HepG2 (cell line): ENCODE measurements around the gene HSPA1L. TPM values are rescaled to one million over a fixed set of nuclear protein-coding genes. Genes with fewer than 3 reads are reported as not detected.

Experiments used
- AGO1 ChIP-seq: fragments of 200-400 bp; formaldehyde crosslinking; IDR thresholded peaks from 2 replicates; pipeline ENCODE4 v1.6.1; 2017; ENCODE audit warnings: mild to moderate bottlenecking, low read depth, low read length, moderate library complexity; ENCODE audit not compliant: poor library complexity, severe bottlenecking
- ATF2 ChIP-seq: sonication (generic); formaldehyde crosslinking; IDR thresholded peaks from 2 replicates; pipeline ENCODE4 v1.4.0; 2020; ENCODE audit warnings: missing genetic modification reagents
- HNF1A ChIP-seq, 2 experiments: sonication (generic) in 1 of 2; formaldehyde crosslinking in 1 of 2; IDR thresholded peaks; 2 replicates each; pipeline versions ENCODE4 v1.4.0 to v1.6.1; 2016 to 2020; ENCODE audit warnings: borderline replicate concordance in 1 of 2, low read depth in 1 of 2, mild to moderate bottlenecking in 1 of 2, missing genetic modification reagents in 1 of 2
- MAFG ChIP-seq: sonication (generic); formaldehyde crosslinking; IDR thresholded peaks from 2 replicates; pipeline ENCODE4 v1.5.1; 2020; ENCODE audit warnings: mild to moderate bottlenecking, missing genetic modification reagents
- MEIS1 ChIP-seq: sonication (generic); formaldehyde crosslinking; IDR thresholded peaks from 2 replicates; pipeline ENCODE4 v1.9.0; 2021; ENCODE audit warnings: mild to moderate bottlenecking, missing genetic modification reagents, moderate library complexity, borderline replicate concordance
- MTF2 ChIP-seq: sonication (generic); formaldehyde crosslinking; IDR thresholded peaks from 2 replicates; pipeline ENCODE4 v1.5.0; 2020; ENCODE audit warnings: missing genetic modification reagents, borderline replicate concordance
- MYNN ChIP-seq: sonication (generic); formaldehyde crosslinking; IDR thresholded peaks from 2 replicates; pipeline ENCODE4 v1.4.0; 2020; ENCODE audit warnings: mild to moderate bottlenecking, low read depth, missing genetic modification reagents
- NFKB2 ChIP-seq: sonication (generic); formaldehyde crosslinking; IDR thresholded peaks from 2 replicates; pipeline ENCODE4 v1.4.0; 2020; ENCODE audit warnings: missing genetic modification reagents, borderline replicate concordance
- NFRKB ChIP-seq: fragments of 450-650 bp; IDR thresholded peaks from 2 replicates; pipeline ENCODE4 v1.6.1; 2017
- PHB2 ChIP-seq: fragments of 450-650 bp; IDR thresholded peaks from 2 replicates; pipeline ENCODE4 v1.6.1; 2018; ENCODE audit not compliant: partially characterized antibody
- POLR2A ChIP-seq, 2 experiments: IDR thresholded peaks; 2 replicates each; pipeline ENCODE4 v1.6.1; 2011; ENCODE audit warnings: low read depth in 2 of 2, low read length in 2 of 2, mild to moderate bottlenecking in 1 of 2, moderate library complexity in 1 of 2; ENCODE audit not compliant: insufficient read depth in 1 of 2
- SP5 ChIP-seq: IDR thresholded peaks from 2 replicates; pipeline ENCODE4 v1.6.1; 2016; ENCODE audit warnings: low read depth, borderline replicate concordance
- ZC3H13 ChIP-seq: sonication (generic); formaldehyde crosslinking; IDR thresholded peaks from 2 replicates; pipeline ENCODE4 v1.8.1; 2023; ENCODE audit warnings: mild to moderate bottlenecking, missing genetic modification reagents, moderate library complexity
- ZKSCAN1 ChIP-seq: fragments of 150-350 bp; IDR thresholded peaks from 2 replicates; pipeline ENCODE4 v1.6.1; 2014; ENCODE audit warnings: low read length
- ZNF121 ChIP-seq: sonication (generic); formaldehyde crosslinking; IDR thresholded peaks from 2 replicates; pipeline ENCODE4 v1.5.0; 2020; ENCODE audit warnings: mild to moderate bottlenecking, missing genetic modification reagents
- ZNF3 ChIP-seq: IDR thresholded peaks from 2 replicates; pipeline ENCODE4 v1.7.0; 2017; ENCODE audit warnings: inconsistent platforms
- ZNF383 ChIP-seq: sonication (generic); formaldehyde crosslinking; IDR thresholded peaks from 2 replicates; pipeline ENCODE4 v1.4.0; 2020; ENCODE audit warnings: missing genetic modification reagents, mild to moderate bottlenecking, borderline replicate concordance
- ZNF512 ChIP-seq: sonication (generic); formaldehyde crosslinking; IDR thresholded peaks from 2 replicates; pipeline ENCODE4 v1.4.0; 2020; ENCODE audit warnings: mild to moderate bottlenecking, missing genetic modification reagents
- ZNF652 ChIP-seq: IDR thresholded peaks from 2 replicates; pipeline ENCODE4 v1.6.1; 2016; ENCODE audit warnings: low read depth, borderline replicate concordance
- polyA plus RNA-seq, 8 experiments: library from polyadenylated mRNA; depleted of rRNA in 3 of 8; stranded (reverse) in 7 of 8; unstranded in 1 of 8; fragments of >200 nt; fragmentation: Illumina TruSeq in 4 of 8; extraction: Trizol in 4 of 8; gene quantifications; 2 replicates each; pipeline versions ENCODE4 v1.2.1 to v1.2.3, GENCODE V29; 2011 to 2016; ENCODE audit warnings: low read depth in 4 of 8, missing spikeins in 1 of 8, mixed read lengths in 1 of 8; ENCODE audit not compliant: insufficient read depth in 1 of 8
- total RNA-seq, 5 experiments: library from RNA; depleted of rRNA; stranded (reverse); fragments of >200 nt; fragmentation: Illumina TruSeq; extraction: Trizol; gene quantifications; 2 replicates each; pipeline ENCODE4 v1.2.3, GENCODE V29; 2016; ENCODE audit warnings: low read depth in 1 of 5
- TF ChIP-seq, protein P1 (sequence below): sonication (generic); formaldehyde crosslinking; IDR thresholded peaks from 2 replicates; pipeline ENCODE4 v1.5.0; 2020; ENCODE audit warnings: mild to moderate bottlenecking, low read depth, missing genetic modification reagents, borderline replicate concordance
- TF ChIP-seq, protein P2 (sequence below): sonication (generic); formaldehyde crosslinking; IDR thresholded peaks from 2 replicates; pipeline ENCODE4 v1.4.0; 2020; ENCODE audit warnings: missing genetic modification reagents, borderline replicate concordance

HSPA1L gene
- total and polyA plus RNA-seq, 2 of the 13 experiments (the other 11 are each of a cell fraction or from before 2014, with no cell fraction given): 0.55 to 1.0 TPM

DNA sequence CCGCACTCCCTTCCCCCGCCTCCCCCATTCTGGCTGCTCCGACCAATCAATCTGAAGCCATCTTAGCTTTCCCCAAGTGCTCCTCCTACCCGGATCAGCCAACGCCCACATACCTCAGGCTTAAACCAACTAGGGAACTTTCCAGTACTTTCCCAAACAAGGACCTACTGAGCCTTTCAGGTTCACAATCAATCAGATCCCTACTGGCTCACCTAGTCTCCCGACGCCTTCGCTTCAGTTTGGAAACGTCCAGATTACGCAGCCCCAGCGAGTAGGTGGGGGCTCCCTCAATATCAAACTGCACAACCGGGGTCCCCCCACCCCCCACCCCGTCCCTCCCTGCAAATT is 432 bp downstream of the HSPA1L start (continued):
- TF ChIP-seq, protein P1, sequence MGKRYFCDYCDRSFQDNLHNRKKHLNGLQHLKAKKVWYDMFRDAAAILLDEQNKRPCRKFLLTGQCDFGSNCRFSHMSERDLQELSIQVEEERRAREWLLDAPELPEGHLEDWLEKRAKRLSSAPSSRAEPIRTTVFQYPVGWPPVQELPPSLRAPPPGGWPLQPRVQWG (CRISPR knock-in tag): no peak
- TF ChIP-seq MEIS1 (CRISPR knock-in tag) (no peak), ZNF652 (no peak), NFKB2 (CRISPR knock-in tag) (no peak), SP5 (CRISPR knock-in tag) (peak; percentile 81), ZC3H13 (CRISPR knock-in tag) (no peak), ATF2 (CRISPR knock-in tag) (no peak), ZNF512 (no peak), ZNF383 (CRISPR knock-in tag) (no peak), ZNF121 (CRISPR knock-in tag) (no peak), NFRKB (no peak), PHB2 (no peak), POLR2A (IDR thresholded peaks at IDR 0.05; ENCODE audit: insufficient read depth in 1 of 2, low read depth in 2 of 2, low read length in 2 of 2) (peak; percentile 51 to 65), MYNN (no peak), MTF2 (CRISPR knock-in tag) (no peak), ZNF3 (CRISPR knock-in tag) (no peak), AGO1 (no peak), ZKSCAN1 (no peak), MAFG (no peak), HNF1A (IDR thresholded peaks at IDR 0.05; ENCODE audit: low read depth) (no peak), HNF1A (CRISPR knock-in tag; IDR thresholded peaks at IDR 0.05; ENCODE audit: borderline replicate concordance) (no peak)
- TF ChIP-seq, protein P2, sequence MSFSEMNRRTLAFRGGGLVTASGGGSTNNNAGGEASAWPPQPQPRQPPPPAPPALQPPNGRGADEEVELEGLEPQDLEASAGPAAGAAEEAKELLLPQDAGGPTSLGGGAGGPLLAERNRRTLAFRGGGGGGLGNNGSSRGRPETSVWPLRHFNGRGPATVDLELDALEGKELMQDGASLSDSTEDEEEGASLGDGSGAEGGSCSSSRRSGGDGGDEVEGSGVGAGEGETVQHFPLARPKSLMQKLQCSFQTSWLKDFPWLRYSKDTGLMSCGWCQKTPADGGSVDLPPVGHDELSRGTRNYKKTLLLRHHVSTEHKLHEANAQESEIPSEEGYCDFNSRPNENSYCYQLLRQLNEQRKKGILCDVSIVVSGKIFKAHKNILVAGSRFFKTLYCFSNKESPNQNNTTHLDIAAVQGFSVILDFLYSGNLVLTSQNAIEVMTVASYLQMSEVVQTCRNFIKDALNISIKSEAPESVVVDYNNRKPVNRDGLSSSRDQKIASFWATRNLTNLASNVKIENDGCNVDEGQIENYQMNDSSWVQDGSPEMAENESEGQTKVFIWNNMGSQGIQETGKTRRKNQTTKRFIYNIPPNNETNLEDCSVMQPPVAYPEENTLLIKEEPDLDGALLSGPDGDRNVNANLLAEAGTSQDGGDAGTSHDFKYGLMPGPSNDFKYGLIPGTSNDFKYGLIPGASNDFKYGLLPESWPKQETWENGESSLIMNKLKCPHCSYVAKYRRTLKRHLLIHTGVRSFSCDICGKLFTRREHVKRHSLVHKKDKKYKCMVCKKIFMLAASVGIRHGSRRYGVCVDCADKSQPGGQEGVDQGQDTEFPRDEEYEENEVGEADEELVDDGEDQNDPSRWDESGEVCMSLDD (CRISPR knock-in tag): no peak
